ENCODE measurements around the gene MXD4. TPM values are rescaled to one million over a fixed set of nuclear protein-coding genes. Genes with fewer than 3 reads are reported as not detected.

MXD4 gene
- total RNA-seq, 2 donors from 2014 or later = 33.4 to 34.9 TPM

- no peaks in the 10 kb centered on the region for H3K9me3 ChIP-seq
- H3K36me3 ChIP-seq = no peaks in the 10 kb centered on the region
- no peaks in the 10 kb centered on the region for H3K4me1 ChIP-seq
- DNase-seq (ENCODE audit: low spot score) = no peak
- no peak overlapping the region for H3K4me3 ChIP-seq
- H3K27me3 ChIP-seq = no peaks in the 10 kb centered on the region
- TF ChIP-seq, protein P1, sequence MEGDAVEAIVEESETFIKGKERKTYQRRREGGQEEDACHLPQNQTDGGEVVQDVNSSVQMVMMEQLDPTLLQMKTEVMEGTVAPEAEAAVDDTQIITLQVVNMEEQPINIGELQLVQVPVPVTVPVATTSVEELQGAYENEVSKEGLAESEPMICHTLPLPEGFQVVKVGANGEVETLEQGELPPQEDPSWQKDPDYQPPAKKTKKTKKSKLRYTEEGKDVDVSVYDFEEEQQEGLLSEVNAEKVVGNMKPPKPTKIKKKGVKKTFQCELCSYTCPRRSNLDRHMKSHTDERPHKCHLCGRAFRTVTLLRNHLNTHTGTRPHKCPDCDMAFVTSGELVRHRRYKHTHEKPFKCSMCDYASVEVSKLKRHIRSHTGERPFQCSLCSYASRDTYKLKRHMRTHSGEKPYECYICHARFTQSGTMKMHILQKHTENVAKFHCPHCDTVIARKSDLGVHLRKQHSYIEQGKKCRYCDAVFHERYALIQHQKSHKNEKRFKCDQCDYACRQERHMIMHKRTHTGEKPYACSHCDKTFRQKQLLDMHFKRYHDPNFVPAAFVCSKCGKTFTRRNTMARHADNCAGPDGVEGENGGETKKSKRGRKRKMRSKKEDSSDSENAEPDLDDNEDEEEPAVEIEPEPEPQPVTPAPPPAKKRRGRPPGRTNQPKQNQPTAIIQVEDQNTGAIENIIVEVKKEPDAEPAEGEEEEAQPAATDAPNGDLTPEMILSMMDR (IDR thresholded peaks at IDR 0.05) = no peak
- H3K27ac ChIP-seq = no peak overlapping the region
These were observed 28.6 kb upstream of the MXD4 start for GRCh38 chr4:2290488-2290887.

GRCh38 chr4:2289955-2290333 is 28.0 kb upstream of the MXD4 start:
- H3K27me3 ChIP-seq = no peaks in the 10 kb centered on the region
- H3K9me3 ChIP-seq = no peaks in the 10 kb centered on the region
- DNase-seq (ENCODE audit: low spot score) = no peak
- no peak overlapping the region for H3K27ac ChIP-seq
- H3K4me1 ChIP-seq = no peaks in the 10 kb centered on the region
- H3K36me3 ChIP-seq = no peaks in the 10 kb centered on the region
- TF ChIP-seq, protein P1 (IDR thresholded peaks at IDR 0.05) = no peak
- H3K4me3 ChIP-seq = no peak overlapping the region

DNA sequence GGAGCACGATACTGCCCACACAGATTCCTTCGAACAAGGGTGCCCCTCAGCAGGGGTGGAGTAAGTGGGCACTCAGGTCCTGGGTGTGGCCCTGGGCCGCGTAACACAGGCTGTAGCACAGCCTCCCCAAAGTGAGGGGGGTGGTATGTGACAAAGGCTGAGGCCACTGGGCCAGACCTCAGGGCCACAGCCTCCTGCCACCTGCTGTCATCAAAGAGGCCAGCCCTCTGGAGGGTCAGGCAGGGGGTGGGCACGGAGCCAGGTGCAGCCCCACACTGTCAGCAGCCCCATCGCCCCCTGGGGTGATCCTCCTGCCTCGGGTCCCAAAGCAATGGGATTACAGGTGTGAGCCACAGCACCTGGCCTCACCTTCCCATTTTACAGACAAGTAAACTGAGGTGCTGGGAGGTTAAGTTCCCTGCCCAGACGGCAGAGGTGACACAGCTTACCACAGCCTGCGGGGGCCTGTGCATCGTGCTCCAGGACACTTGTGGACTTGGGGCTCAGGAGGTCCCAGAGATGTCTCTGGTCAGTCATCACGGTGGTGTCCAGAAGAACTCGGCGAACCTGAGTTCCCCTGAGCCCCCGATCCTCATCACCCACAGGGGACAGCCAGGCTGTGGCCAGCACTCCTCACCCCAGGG is 27.5 kb upstream of the MXD4 start:
- H3K27ac ChIP-seq = no peak overlapping the region
- no peak for DNase-seq (ENCODE audit: low spot score)
- H3K27me3 ChIP-seq = no peaks in the 10 kb centered on the region
- H3K4me3 ChIP-seq = no peak overlapping the region
- no peaks in the 10 kb centered on the region for H3K4me1 ChIP-seq
- no peaks in the 10 kb centered on the region for H3K36me3 ChIP-seq
- TF ChIP-seq, protein P1 (IDR thresholded peaks at IDR 0.05) = no peak
- no peaks in the 10 kb centered on the region for H3K9me3 ChIP-seq

- Histone ChIP-seq H3K9me3 (no peaks in the 10 kb centered on the region), H3K36me3 (no peaks in the 10 kb centered on the region), H3K4me1 (no peaks in the 10 kb centered on the region), H3K27ac (no peak overlapping the region), H3K4me3 (no peak overlapping the region), H3K27me3 (no peaks in the 10 kb centered on the region)
- TF ChIP-seq, protein P1 (IDR thresholded peaks at IDR 0.05) = no peak
- no peak for DNase-seq (ENCODE audit: low spot score)
These were observed 26.2 kb upstream of the MXD4 start for GRCh38 chr4:2288051-2288541.

DNA sequence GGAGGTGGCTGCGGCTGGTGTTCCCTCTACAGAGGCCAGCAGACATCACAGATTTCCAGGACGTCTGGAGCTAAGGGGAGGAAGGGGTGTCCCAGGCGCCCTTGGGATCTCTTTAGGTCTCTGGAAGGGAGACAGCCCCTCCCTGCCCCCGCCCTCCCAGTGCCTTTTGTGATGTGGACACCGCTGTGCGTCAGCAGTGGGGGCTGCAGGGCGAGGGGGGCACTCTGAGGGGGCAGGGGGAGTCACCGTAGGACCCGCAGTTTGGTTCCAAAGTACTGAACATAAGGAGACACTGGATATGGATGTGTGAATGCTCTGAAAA is 25.6 kb upstream of the MXD4 start:
- H3K4me3 ChIP-seq = no peak overlapping the region
- DNase-seq (ENCODE audit: low spot score) = no peak
- no peaks in the 10 kb centered on the region for H3K4me1 ChIP-seq
- H3K27ac ChIP-seq = no peak overlapping the region
- H3K9me3 ChIP-seq = no peaks in the 10 kb centered on the region
- no peaks in the 10 kb centered on the region for H3K27me3 ChIP-seq
- no peaks in the 10 kb centered on the region for H3K36me3 ChIP-seq
- TF ChIP-seq, protein P1 (IDR thresholded peaks at IDR 0.05) = no peak

All from right atrium auricular region (tissue), 2 donors.